ENCODE measurements around the gene KIAA1191. TPM values are rescaled to one million over a fixed set of nuclear protein-coding genes. Genes with fewer than 3 reads are reported as not detected.

The KIAA1191 gene
- total RNA-seq, 1 donor from 2014 or later: 63.4 TPM

GRCh38 chr5:176352116-176352878 is 9.3 kb downstream of the KIAA1191 start:
- H3K27me3 Mint-ChIP-seq (ENCODE audit: insufficient read depth): no peaks in the 10 kb centered on the region
- H3K36me3 Mint-ChIP-seq (ENCODE audit: low read depth): peaks cover 60% of the 10 kb centered on the region
- no peaks in the 10 kb centered on the region for H3K9me3 Mint-ChIP-seq
- H3K27ac Mint-ChIP-seq: no peak overlapping the region
- intact Hi-C loops (cut with micrococcal nuclease): no loop called here
- peaks cover 11% of the 10 kb centered on the region for H3K4me1 Mint-ChIP-seq (ENCODE audit: low read depth)
- H3K4me3 Mint-ChIP-seq: no peak overlapping the region
- no peak for DNase-seq (ENCODE audit: low spot score)

GRCh38 chr5:176350416-176350815 is 11.1 kb downstream of the KIAA1191 start:
- peaks cover 10% of the 10 kb centered on the region for H3K4me1 Mint-ChIP-seq (ENCODE audit: low read depth)
- no peak overlapping the region for H3K4me3 Mint-ChIP-seq
- intact Hi-C loops (cut with micrococcal nuclease): no loop called here
- no peak for DNase-seq (ENCODE audit: low spot score)
- H3K36me3 Mint-ChIP-seq (ENCODE audit: low read depth): peaks cover 61% of the 10 kb centered on the region
- H3K27ac Mint-ChIP-seq: no peak overlapping the region
- H3K27me3 Mint-ChIP-seq (ENCODE audit: insufficient read depth): no peaks in the 10 kb centered on the region
- H3K9me3 Mint-ChIP-seq: no peaks in the 10 kb centered on the region

- Mint-ChIP-seq H3K4me3 (no peak overlapping the region), H3K36me3 (ENCODE audit: low read depth) (peaks cover 13% of the 10 kb centered on the region), H3K4me1 (ENCODE audit: low read depth) (no peaks in the 10 kb centered on the region), H3K9me3 (no peaks in the 10 kb centered on the region), H3K27ac (no peak overlapping the region), H3K27me3 (ENCODE audit: insufficient read depth) (no peaks in the 10 kb centered on the region)
- intact Hi-C loops (cut with micrococcal nuclease): no loop called here
- DNase-seq (ENCODE audit: low spot score): no peak
These were observed 18.7 kb downstream of the KIAA1191 start for GRCh38 chr5:176342766-176343458.

- H3K36me3 Mint-ChIP-seq (ENCODE audit: low read depth): peaks cover 9% of the 10 kb centered on the region
- H3K4me1 Mint-ChIP-seq (ENCODE audit: low read depth): no peaks in the 10 kb centered on the region
- no peaks in the 10 kb centered on the region for H3K9me3 Mint-ChIP-seq
- H3K4me3 Mint-ChIP-seq: no peak overlapping the region
- no peaks in the 10 kb centered on the region for H3K27me3 Mint-ChIP-seq (ENCODE audit: insufficient read depth)
- intact Hi-C loops (cut with micrococcal nuclease): no loop called here
- DNase-seq (ENCODE audit: low spot score): no peak
- no peak overlapping the region for H3K27ac Mint-ChIP-seq
These were observed 19.4 kb downstream of the KIAA1191 start for GRCh38 chr5:176342158-176342483.

- H3K36me3 Mint-ChIP-seq (ENCODE audit: low read depth): peaks cover 12% of the 10 kb centered on the region
- intact Hi-C loops (cut with micrococcal nuclease): no loop called here
- no peaks in the 10 kb centered on the region for H3K27me3 Mint-ChIP-seq (ENCODE audit: insufficient read depth)
- no peak overlapping the region for H3K27ac Mint-ChIP-seq
- no peak overlapping the region for H3K4me3 Mint-ChIP-seq
- H3K4me1 Mint-ChIP-seq (ENCODE audit: low read depth): no peaks in the 10 kb centered on the region
- DNase-seq (ENCODE audit: low spot score): no peak
- no peaks in the 10 kb centered on the region for H3K9me3 Mint-ChIP-seq
These were observed 20.0 kb downstream of the KIAA1191 start for GRCh38 chr5:176341325-176342157.

- Mint-ChIP-seq H3K4me1 (ENCODE audit: low read depth) (peaks cover under 1% of the 10 kb centered on the region), H3K27ac (no peak overlapping the region), H3K9me3 (no peaks in the 10 kb centered on the region), H3K36me3 (ENCODE audit: low read depth) (peaks cover 13% of the 10 kb centered on the region), H3K27me3 (ENCODE audit: insufficient read depth) (no peaks in the 10 kb centered on the region), H3K4me3 (no peak overlapping the region)
- intact Hi-C loops (cut with micrococcal nuclease): no loop called here
- no peak for DNase-seq (ENCODE audit: low spot score)
These were observed 22.3 kb downstream of the KIAA1191 start for GRCh38 chr5:176339304-176339703.

- Mint-ChIP-seq H3K27me3 (ENCODE audit: insufficient read depth) (no peaks in the 10 kb centered on the region), H3K36me3 (ENCODE audit: low read depth) (peaks cover 22% of the 10 kb centered on the region), H3K4me3 (no peak overlapping the region), H3K4me1 (ENCODE audit: low read depth) (peaks cover 8% of the 10 kb centered on the region), H3K27ac (no peak overlapping the region), H3K9me3 (peaks cover 8% of the 10 kb centered on the region)
- intact Hi-C loops (cut with micrococcal nuclease): no loop called here
- no peak for DNase-seq (ENCODE audit: low spot score)
These were observed 23.7 kb downstream of the KIAA1191 start for GRCh38 chr5:176337913-176338312.

- no peaks in the 10 kb centered on the region for H3K27me3 Mint-ChIP-seq (ENCODE audit: insufficient read depth)
- H3K4me3 Mint-ChIP-seq: no peak overlapping the region
- H3K36me3 Mint-ChIP-seq (ENCODE audit: low read depth): peaks cover 30% of the 10 kb centered on the region
- no peak for DNase-seq (ENCODE audit: low spot score)
- H3K27ac Mint-ChIP-seq: no peak overlapping the region
- intact Hi-C loops (cut with micrococcal nuclease): no loop called here
- peaks cover 8% of the 10 kb centered on the region for H3K9me3 Mint-ChIP-seq
- H3K4me1 Mint-ChIP-seq (ENCODE audit: low read depth): peaks cover 8% of the 10 kb centered on the region
These were observed 27.4 kb downstream of the KIAA1191 start for GRCh38 chr5:176334031-176334770.

GRCh38 chr5:176320577-176320976 is 41.0 kb downstream of the KIAA1191 start:
- H3K9me3 Mint-ChIP-seq: no peaks in the 10 kb centered on the region
- H3K27ac Mint-ChIP-seq: no peak overlapping the region
- no peaks in the 10 kb centered on the region for H3K27me3 Mint-ChIP-seq (ENCODE audit: insufficient read depth)
- H3K4me3 Mint-ChIP-seq: no peak overlapping the region
- DNase-seq (ENCODE audit: low spot score): no peak
- no peaks in the 10 kb centered on the region for H3K4me1 Mint-ChIP-seq (ENCODE audit: low read depth)
- intact Hi-C loops (cut with micrococcal nuclease): no loop called here
- H3K36me3 Mint-ChIP-seq (ENCODE audit: low read depth): peaks cover 13% of the 10 kb centered on the region

GRCh38 chr5:176319827-176320554 is 41.6 kb downstream of the KIAA1191 start:
- Mint-ChIP-seq H3K27me3 (ENCODE audit: insufficient read depth) (no peaks in the 10 kb centered on the region), H3K27ac (no peak overlapping the region), H3K4me1 (ENCODE audit: low read depth) (no peaks in the 10 kb centered on the region), H3K9me3 (no peaks in the 10 kb centered on the region), H3K4me3 (no peak overlapping the region), H3K36me3 (ENCODE audit: low read depth) (peaks cover 17% of the 10 kb centered on the region)
- intact Hi-C loops (cut with micrococcal nuclease): no loop called here
- no peak for DNase-seq (ENCODE audit: low spot score)

GRCh38 chr5:176317534-176318374 is 43.8 kb downstream of the KIAA1191 start:
- no peak overlapping the region for H3K4me3 Mint-ChIP-seq
- no peak for DNase-seq (ENCODE audit: low spot score)
- H3K27me3 Mint-ChIP-seq (ENCODE audit: insufficient read depth): no peaks in the 10 kb centered on the region
- no peaks in the 10 kb centered on the region for H3K4me1 Mint-ChIP-seq (ENCODE audit: low read depth)
- H3K9me3 Mint-ChIP-seq: no peaks in the 10 kb centered on the region
- peak overlapping the region; percentile 21 for H3K27ac Mint-ChIP-seq
- H3K36me3 Mint-ChIP-seq (ENCODE audit: low read depth): peaks cover 31% of the 10 kb centered on the region
- intact Hi-C loops (cut with micrococcal nuclease): no loop called here
